ENCODE results near the gene CHCHD6. TPM values are rescaled to one million over a fixed set of nuclear protein-coding genes. Genes with fewer than 3 reads are reported as not detected.
A peak's percentile ranks its signal among the peaks of the same experiment; 100 is the strongest.

CHCHD6 gene
- polyA plus RNA-seq, 1 donor from 2014 or later, result 102 TPM

DNA sequence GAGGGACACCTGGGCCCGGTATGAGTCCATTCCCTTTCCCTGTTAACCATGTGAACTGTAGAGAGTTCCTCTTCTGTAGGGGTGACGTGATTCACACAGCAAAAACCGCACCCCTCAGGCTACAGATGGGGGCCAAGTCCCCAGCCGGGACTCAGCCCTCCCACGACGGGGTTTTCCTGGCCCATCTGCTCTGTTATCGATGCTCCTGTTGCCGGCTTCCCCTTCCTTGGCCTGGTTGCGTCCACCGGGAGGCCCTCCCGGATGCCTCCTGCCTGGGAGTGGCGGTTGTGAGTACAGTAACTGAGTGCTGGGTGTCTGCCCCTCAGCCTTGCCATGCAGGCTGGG, 278.1 kb downstream of the CHCHD6 start:
- Histone ChIP-seq H3K27me3 (ENCODE audit: insufficient read depth, low read depth, low read length) (peaks cover 2% of the 10 kb centered on the region), H4K20me1 (ENCODE audit: insufficient read depth) (peaks cover 17% of the 10 kb centered on the region), H3K36me3 (ENCODE audit: insufficient read depth, low read length) (no peaks in the 10 kb centered on the region), H3K4me2 (ENCODE audit: low read length) (no peak overlapping the region), H3K9ac (ENCODE audit: low read length) (no peak overlapping the region), H3K4me3 (ENCODE audit: low read length) (peak overlapping the region; percentile 66), H3K27ac (ENCODE audit: low read length) (no peak overlapping the region), H3K9me2 (ENCODE audit: insufficient read depth, low read length) (no peaks in the 10 kb centered on the region), H3F3A (ENCODE audit: insufficient read depth, low read length, poor library complexity, severe bottlenecking) (no peaks in the 10 kb centered on the region), H3K79me2 (replicated peaks; ENCODE audit: insufficient read depth, low read length) (peaks cover 35% of the 10 kb centered on the region), H2AFZ (ENCODE audit: low read depth, low read length) (no peak overlapping the region), H3K9me3 (ENCODE audit: low read length) (no peaks in the 10 kb centered on the region)
- no peak for TF ChIP-seq POLR2AphosphoS5 (IDR thresholded peaks at IDR 0.05)
- TF ChIP-seq EP300 (conservative IDR thresholded peaks at IDR 0.05; ENCODE audit: poor library complexity, severe bottlenecking), result no peak
- TF ChIP-seq, protein P1, sequence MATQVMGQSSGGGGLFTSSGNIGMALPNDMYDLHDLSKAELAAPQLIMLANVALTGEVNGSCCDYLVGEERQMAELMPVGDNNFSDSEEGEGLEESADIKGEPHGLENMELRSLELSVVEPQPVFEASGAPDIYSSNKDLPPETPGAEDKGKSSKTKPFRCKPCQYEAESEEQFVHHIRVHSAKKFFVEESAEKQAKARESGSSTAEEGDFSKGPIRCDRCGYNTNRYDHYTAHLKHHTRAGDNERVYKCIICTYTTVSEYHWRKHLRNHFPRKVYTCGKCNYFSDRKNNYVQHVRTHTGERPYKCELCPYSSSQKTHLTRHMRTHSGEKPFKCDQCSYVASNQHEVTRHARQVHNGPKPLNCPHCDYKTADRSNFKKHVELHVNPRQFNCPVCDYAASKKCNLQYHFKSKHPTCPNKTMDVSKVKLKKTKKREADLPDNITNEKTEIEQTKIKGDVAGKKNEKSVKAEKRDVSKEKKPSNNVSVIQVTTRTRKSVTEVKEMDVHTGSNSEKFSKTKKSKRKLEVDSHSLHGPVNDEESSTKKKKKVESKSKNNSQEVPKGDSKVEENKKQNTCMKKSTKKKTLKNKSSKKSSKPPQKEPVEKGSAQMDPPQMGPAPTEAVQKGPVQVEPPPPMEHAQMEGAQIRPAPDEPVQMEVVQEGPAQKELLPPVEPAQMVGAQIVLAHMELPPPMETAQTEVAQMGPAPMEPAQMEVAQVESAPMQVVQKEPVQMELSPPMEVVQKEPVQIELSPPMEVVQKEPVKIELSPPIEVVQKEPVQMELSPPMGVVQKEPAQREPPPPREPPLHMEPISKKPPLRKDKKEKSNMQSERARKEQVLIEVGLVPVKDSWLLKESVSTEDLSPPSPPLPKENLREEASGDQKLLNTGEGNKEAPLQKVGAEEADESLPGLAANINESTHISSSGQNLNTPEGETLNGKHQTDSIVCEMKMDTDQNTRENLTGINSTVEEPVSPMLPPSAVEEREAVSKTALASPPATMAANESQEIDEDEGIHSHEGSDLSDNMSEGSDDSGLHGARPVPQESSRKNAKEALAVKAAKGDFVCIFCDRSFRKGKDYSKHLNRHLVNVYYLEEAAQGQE (IDR thresholded peaks at IDR 0.05; ENCODE audit: borderline replicate concordance), result no peak
- TF ChIP-seq, protein P2, sequence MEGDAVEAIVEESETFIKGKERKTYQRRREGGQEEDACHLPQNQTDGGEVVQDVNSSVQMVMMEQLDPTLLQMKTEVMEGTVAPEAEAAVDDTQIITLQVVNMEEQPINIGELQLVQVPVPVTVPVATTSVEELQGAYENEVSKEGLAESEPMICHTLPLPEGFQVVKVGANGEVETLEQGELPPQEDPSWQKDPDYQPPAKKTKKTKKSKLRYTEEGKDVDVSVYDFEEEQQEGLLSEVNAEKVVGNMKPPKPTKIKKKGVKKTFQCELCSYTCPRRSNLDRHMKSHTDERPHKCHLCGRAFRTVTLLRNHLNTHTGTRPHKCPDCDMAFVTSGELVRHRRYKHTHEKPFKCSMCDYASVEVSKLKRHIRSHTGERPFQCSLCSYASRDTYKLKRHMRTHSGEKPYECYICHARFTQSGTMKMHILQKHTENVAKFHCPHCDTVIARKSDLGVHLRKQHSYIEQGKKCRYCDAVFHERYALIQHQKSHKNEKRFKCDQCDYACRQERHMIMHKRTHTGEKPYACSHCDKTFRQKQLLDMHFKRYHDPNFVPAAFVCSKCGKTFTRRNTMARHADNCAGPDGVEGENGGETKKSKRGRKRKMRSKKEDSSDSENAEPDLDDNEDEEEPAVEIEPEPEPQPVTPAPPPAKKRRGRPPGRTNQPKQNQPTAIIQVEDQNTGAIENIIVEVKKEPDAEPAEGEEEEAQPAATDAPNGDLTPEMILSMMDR (IDR thresholded peaks at IDR 0.05; ENCODE audit: poor library complexity, severe bottlenecking), result no peak
- TF ChIP-seq SMC3 (conservative IDR thresholded peaks at IDR 0.05; ENCODE audit: poor library complexity), result no peak
- no peak for TF ChIP-seq TAF1 (IDR thresholded peaks at IDR 0.05; ENCODE audit: low read depth)
- TF ChIP-seq RAD21 (conservative IDR thresholded peaks at IDR 0.05), result no peak
- no peak for TF ChIP-seq EZH2 (IDR thresholded peaks at IDR 0.05; ENCODE audit: borderline replicate concordance, insufficient read depth, low read length, poor library complexity, severe bottlenecking)
- no peak for TF ChIP-seq MXI1 (conservative IDR thresholded peaks at IDR 0.05; ENCODE audit: poor library complexity, severe bottlenecking)

- Histone ChIP-seq H3K9me2 (ENCODE audit: insufficient read depth, low read length) (no peaks in the 10 kb centered on the region), H3K4me2 (ENCODE audit: low read length) (peak within 1 kb of the TSS; percentile 91), H3K9me3 (ENCODE audit: low read length) (no peaks in the 10 kb centered on the region), H3K4me3 (ENCODE audit: low read length) (peak within 1 kb of the TSS; percentile 97), H3K27me3 (ENCODE audit: insufficient read depth, low read depth, low read length) (peaks cover 2% of the 10 kb centered on the region), H3F3A (ENCODE audit: insufficient read depth, low read length, poor library complexity, severe bottlenecking) (no peaks in the 10 kb centered on the region), H2AFZ (ENCODE audit: low read depth, low read length) (no peak within 1 kb of the TSS), H3K9ac (ENCODE audit: low read length) (peak within 1 kb of the TSS; percentile 86), H3K79me2 (replicated peaks; ENCODE audit: insufficient read depth, low read length) (peaks cover 39% of the 10 kb centered on the region), H3K27ac (ENCODE audit: low read length) (peak within 1 kb of the TSS; percentile 45), H4K20me1 (ENCODE audit: insufficient read depth) (peaks cover 18% of the 10 kb centered on the region), H3K36me3 (ENCODE audit: insufficient read depth, low read length) (no peaks in the 10 kb centered on the region)
- TF ChIP-seq, protein P1 (IDR thresholded peaks at IDR 0.05; ENCODE audit: borderline replicate concordance), result no peak
- TF ChIP-seq TAF1 (IDR thresholded peaks at IDR 0.05; ENCODE audit: low read depth), result no peak
- peak; percentile 50 for TF ChIP-seq POLR2AphosphoS5 (IDR thresholded peaks at IDR 0.05)
- TF ChIP-seq, protein P2 (IDR thresholded peaks at IDR 0.05; ENCODE audit: poor library complexity, severe bottlenecking), result peak; percentile 90
- no peak for TF ChIP-seq EZH2 (IDR thresholded peaks at IDR 0.05; ENCODE audit: borderline replicate concordance, insufficient read depth, low read length, poor library complexity, severe bottlenecking)
- peak; percentile 25 for TF ChIP-seq MXI1 (conservative IDR thresholded peaks at IDR 0.05; ENCODE audit: poor library complexity, severe bottlenecking)
- peak; percentile 83 for TF ChIP-seq RAD21 (conservative IDR thresholded peaks at IDR 0.05)
- no peak for TF ChIP-seq EP300 (conservative IDR thresholded peaks at IDR 0.05; ENCODE audit: poor library complexity, severe bottlenecking)
- peak; percentile 92 for TF ChIP-seq SMC3 (conservative IDR thresholded peaks at IDR 0.05; ENCODE audit: poor library complexity)
Observed at GRCh38 chr3:126982471-126983175, 278.6 kb downstream of the CHCHD6 start, which contains the start of gene PLXNA1. TSS of gene PLXNA1 (plus strand) at chr3:126983115. CDS start at chr3:126988594, 5,479 bp downstream.

All from neural cell (in vitro differentiated cells).